HL-60 (cell line): Measurements from ENCODE around the gene RPS29.

Experiments
- DNase-seq, 2 experiments: peaks; one replicate each; pipeline ENCODE4 v3.0.0-alpha.2; 2010 to 2020; ENCODE audit warnings: low read depth in 1 of 2, low spot score in 1 of 2
- H3K27ac ChIP-seq: fragments of 250-450 bp; sonication (Bioruptor Pico); replicated peaks from 2 replicates; pipeline ENCODE4 v1.5.1; 2020; ENCODE audit warnings: mild to moderate bottlenecking, moderate library complexity
- H3K27me3 ChIP-seq: fragments of 250-450 bp; sonication (Bioruptor Pico); 2 replicates; pipeline ENCODE4 v1.5.1; 2021; ENCODE audit warnings: mild to moderate bottlenecking, moderate library complexity; ENCODE audit not compliant: insufficient read depth, poor library complexity, severe bottlenecking
- H3K4me3 ChIP-seq: replicated peaks from 2 replicates; pipeline ENCODE4 v1.5.1; 2011; ENCODE audit warnings: mild to moderate bottlenecking, control low read depth, low read length; ENCODE audit not compliant: insufficient read depth
- CTCF ChIP-seq: IDR thresholded peaks from one replicate; pipeline ENCODE4 v1.5.1; 2011; ENCODE audit warnings: low read length, control low read depth, inconsistent platforms; ENCODE audit not compliant: insufficient read depth
- GABPA ChIP-seq: IDR thresholded peaks from 2 replicates; pipeline ENCODE4 v1.6.1; 2012; ENCODE audit warnings: low read depth
- POLR2AphosphoS5 ChIP-seq: IDR thresholded peaks from 2 replicates; pipeline ENCODE4 v1.6.1; 2012; ENCODE audit warnings: low read depth
- REST ChIP-seq: IDR thresholded peaks from 2 replicates; pipeline ENCODE4 v1.6.1; 2012; ENCODE audit warnings: low read depth; ENCODE audit not compliant: insufficient replicate concordance
- SPI1 ChIP-seq: IDR thresholded peaks from 2 replicates; pipeline ENCODE4 v1.6.1; 2012; ENCODE audit warnings: low read depth, mild to moderate bottlenecking, borderline replicate concordance

The RPS29 gene

GRCh38 chr14:49598189-49598484 lies 12.0 kb upstream of the RPS29 start:
- DNase-seq: no peak
- Histone ChIP-seq H3K27me3 (no peaks in the 10 kb centered on the region), H3K27ac (peak overlapping the region; percentile 98), H3K4me3 (peak overlapping the region; percentile 79)
- no peak for TF ChIP-seq SPI1
- no peak for TF ChIP-seq CTCF
- TF ChIP-seq GABPA: no peak
- TF ChIP-seq REST: no peak
- no peak for TF ChIP-seq POLR2AphosphoS5

DNA sequence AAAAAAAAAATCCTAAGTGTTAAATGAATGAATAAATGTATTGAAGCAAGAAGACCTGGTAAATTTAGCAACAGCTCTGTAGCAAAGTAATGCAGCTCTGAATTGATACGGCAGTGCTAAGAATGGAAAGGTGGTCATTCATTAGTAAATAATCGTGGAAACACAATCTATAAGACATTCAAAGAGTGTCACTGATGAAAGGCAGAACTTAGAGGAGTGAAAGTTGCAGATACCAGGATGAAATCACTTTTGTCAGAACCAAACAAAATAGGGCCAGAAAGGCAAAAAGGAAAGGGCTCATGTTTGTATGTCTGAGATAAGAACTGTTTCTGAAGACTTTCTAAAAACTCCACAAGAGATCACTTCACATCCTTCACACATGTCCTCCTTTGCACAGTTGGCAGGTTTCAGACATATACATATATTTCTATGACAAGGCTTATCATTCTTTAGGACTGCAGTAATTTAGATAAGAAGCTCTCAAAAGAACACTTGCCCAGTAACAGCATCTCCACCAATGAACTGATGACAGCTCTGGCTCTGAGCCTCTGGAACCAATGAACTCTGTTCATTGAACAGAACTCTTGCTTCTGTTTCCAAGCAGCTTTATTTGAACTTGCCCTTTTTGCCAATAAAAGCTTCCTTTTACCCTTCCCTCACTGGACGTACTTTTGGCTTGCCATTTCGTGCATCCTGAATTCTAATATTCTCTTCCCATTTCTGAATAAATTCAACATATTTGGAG lies 8.3 kb upstream of the RPS29 start:
- TF ChIP-seq CTCF: no peak
- no peak for TF ChIP-seq GABPA
- no peak for TF ChIP-seq POLR2AphosphoS5
- no peak for TF ChIP-seq SPI1
- no peak for TF ChIP-seq REST
- H3K27ac ChIP-seq: no peak overlapping the region
- no peak for DNase-seq

DNA sequence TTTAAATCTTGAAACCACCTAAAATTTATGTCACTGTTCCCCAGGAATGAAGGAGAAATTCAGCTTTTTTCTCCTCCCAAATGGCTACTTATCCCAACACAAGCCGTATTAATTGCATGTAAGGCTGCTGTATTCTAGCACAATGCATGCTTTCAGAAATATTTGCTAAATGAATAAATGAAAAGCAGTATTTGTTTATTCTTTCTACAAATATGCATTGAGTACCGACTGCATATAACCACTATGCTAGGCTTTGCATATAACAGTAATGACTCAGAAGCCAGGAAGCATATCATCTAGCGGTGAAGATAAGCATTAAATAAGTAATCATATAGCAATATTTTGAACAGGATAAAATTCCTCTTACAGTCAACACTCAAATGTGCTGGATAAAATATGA lies 6.8 kb upstream of the RPS29 start:
- no peaks in the 10 kb centered on the region for H3K27me3 ChIP-seq
- TF ChIP-seq GABPA: no peak
- no peak for TF ChIP-seq REST
- TF ChIP-seq POLR2AphosphoS5: no peak
- TF ChIP-seq CTCF: no peak
- TF ChIP-seq SPI1: no peak
- no peak overlapping the region for H3K4me3 ChIP-seq

More for the DNA sequence above, 8.3 kb upstream of the RPS29 start:
- H3K4me3 ChIP-seq: no peak overlapping the region
- no peaks in the 10 kb centered on the region for H3K27me3 ChIP-seq

More for the DNA sequence above, 6.8 kb upstream of the RPS29 start:
- no peak for DNase-seq
- H3K27ac ChIP-seq: no peak overlapping the region
